ENCODE data around the gene ALOX12.
A peak's percentile ranks its signal among the peaks of the same experiment; 100 is the strongest.
"Not testable (repeated sequence)": the region's sequence is repeated elsewhere in the genome, so short reads cannot be mapped to it uniquely, and the experiment has no call there.

ALOX12 gene

GRCh38 chr17:7046127-7046724 is 50.4 kb downstream of the ALOX12 start:
- Histone ChIP-seq H3K27me3 (ENCODE audit: low read depth, low read length) (no peaks in the 10 kb centered on the region), H3K9ac (ENCODE audit: low read length) (peak overlapping the region; percentile 52), H3K27ac (ENCODE audit: low read length) (no peak overlapping the region)

GRCh38 chr17:7046725-7047397 is 51.0 kb downstream of the ALOX12 start:
- not testable (repeated sequence) for H4K20me1 ChIP-seq (ENCODE audit: insufficient read depth, low read length); H3K27me3 ChIP-seq (ENCODE audit: low read depth, low read length); H3K27ac ChIP-seq (ENCODE audit: low read length); H3K4me1 ChIP-seq (ENCODE audit: low read length); H3K36me3 ChIP-seq (replicated peaks; ENCODE audit: low read depth, low read length); H3K9me3 ChIP-seq (ENCODE audit: insufficient read depth, low read length); H3K79me2 ChIP-seq (ENCODE audit: low read length)
- peak overlapping the region; percentile 52 for H3K9ac ChIP-seq (ENCODE audit: low read length)
- H3K4me3 ChIP-seq (ENCODE audit: low read length), result peak overlapping the region; percentile 79
- peak overlapping the region; percentile 83 for H2AFZ ChIP-seq (ENCODE audit: low read depth, low read length)
- peak overlapping the region; percentile 96 for H3K4me2 ChIP-seq (ENCODE audit: low read length)

More at GRCh38 chr17:7046127-7046724, 50.4 kb downstream of the ALOX12 start:
- Histone ChIP-seq H3K4me1 (ENCODE audit: low read length) (peaks cover 9% of the 10 kb centered on the region; the same call in 1 of the 2 replicates), H4K20me1 (ENCODE audit: insufficient read depth, low read length) (no peaks in the 10 kb centered on the region), H3K9me3 (ENCODE audit: insufficient read depth, low read length) (no peaks in the 10 kb centered on the region), H3K79me2 (ENCODE audit: low read length) (no peaks in the 10 kb centered on the region), H3K36me3 (replicated peaks; ENCODE audit: low read depth, low read length) (no peaks in the 10 kb centered on the region), H3K4me2 (ENCODE audit: low read length) (peak overlapping the region; percentile 96), H3K4me3 (ENCODE audit: low read length) (peak overlapping the region; percentile 79), H2AFZ (ENCODE audit: low read depth, low read length) (peak overlapping the region; percentile 83)
- no peak for TF ChIP-seq EZH2phosphoT487 (IDR thresholded peaks at IDR 0.05; ENCODE audit: low read depth)
- TF ChIP-seq CTCF (IDR thresholded peaks at IDR 0.05; ENCODE audit: low read depth, low read length), result no peak

- no peak overlapping the region; the same call in 1 of the 2 replicates for H3K4me3 ChIP-seq (ENCODE audit: low read length)
- no peaks in the 10 kb centered on the region for H3K36me3 ChIP-seq (replicated peaks; ENCODE audit: low read depth, low read length)
- no peak overlapping the region for H3K9ac ChIP-seq (ENCODE audit: low read length)
- H3K9me3 ChIP-seq (ENCODE audit: insufficient read depth, low read length), result no peaks in the 10 kb centered on the region
- no peaks in the 10 kb centered on the region for H3K79me2 ChIP-seq (ENCODE audit: low read length)
- peaks cover 9% of the 10 kb centered on the region; the same call in 1 of the 2 replicates for H3K4me1 ChIP-seq (ENCODE audit: low read length)
- TF ChIP-seq CTCF (IDR thresholded peaks at IDR 0.05; ENCODE audit: low read depth, low read length), result no peak
- TF ChIP-seq EZH2phosphoT487 (IDR thresholded peaks at IDR 0.05; ENCODE audit: low read depth), result no peak
- H2AFZ ChIP-seq (ENCODE audit: low read depth, low read length), result no peak overlapping the region
- no peak overlapping the region for H3K27ac ChIP-seq (ENCODE audit: low read length)
- no peaks in the 10 kb centered on the region for H3K27me3 ChIP-seq (ENCODE audit: low read depth, low read length)
- peak overlapping the region; percentile 96; the same call in 1 of the 2 replicates for H3K4me2 ChIP-seq (ENCODE audit: low read length)
- H4K20me1 ChIP-seq (ENCODE audit: insufficient read depth, low read length), result no peaks in the 10 kb centered on the region
These were observed 51.7 kb downstream of the ALOX12 start for GRCh38 chr17:7047566-7047965.

- Histone ChIP-seq H4K20me1 (ENCODE audit: insufficient read depth, low read length) (no peaks in the 10 kb centered on the region), H3K4me1 (ENCODE audit: low read length) (peaks cover 9% of the 10 kb centered on the region; the same call in 1 of the 2 replicates), H3K27me3 (ENCODE audit: low read depth, low read length) (peaks cover 3% of the 10 kb centered on the region; the same call in 1 of the 2 replicates)
These were observed 53.1 kb downstream of the ALOX12 start for GRCh38 chr17:7048968-7049367.

GRCh38 chr17:7050583-7050982 is 54.7 kb downstream of the ALOX12 start:
- H3K4me3 ChIP-seq (ENCODE audit: low read length), result not testable (repeated sequence)

More at GRCh38 chr17:7048968-7049367, 53.1 kb downstream of the ALOX12 start:
- Histone ChIP-seq H3K9ac (ENCODE audit: low read length) (no peak overlapping the region), H3K4me3 (ENCODE audit: low read length) (no peak overlapping the region), H3K79me2 (ENCODE audit: low read length) (no peaks in the 10 kb centered on the region), H3K27ac (ENCODE audit: low read length) (no peak overlapping the region), H3K36me3 (replicated peaks; ENCODE audit: low read depth, low read length) (no peaks in the 10 kb centered on the region), H3K4me2 (ENCODE audit: low read length) (no peak overlapping the region), H3K9me3 (ENCODE audit: insufficient read depth, low read length) (no peaks in the 10 kb centered on the region), H2AFZ (ENCODE audit: low read depth, low read length) (no peak overlapping the region)
- TF ChIP-seq EZH2phosphoT487 (IDR thresholded peaks at IDR 0.05; ENCODE audit: low read depth), result no peak
- no peak for TF ChIP-seq CTCF (IDR thresholded peaks at IDR 0.05; ENCODE audit: low read depth, low read length)

More at GRCh38 chr17:7050583-7050982, 54.7 kb downstream of the ALOX12 start:
- H3K36me3 ChIP-seq (replicated peaks; ENCODE audit: low read depth, low read length); H3K4me2 ChIP-seq (ENCODE audit: low read length); H3K9me3 ChIP-seq (ENCODE audit: insufficient read depth, low read length); H3K27me3 ChIP-seq (ENCODE audit: low read depth, low read length); H3K79me2 ChIP-seq (ENCODE audit: low read length); H4K20me1 ChIP-seq (ENCODE audit: insufficient read depth, low read length); H3K4me1 ChIP-seq (ENCODE audit: low read length); H2AFZ ChIP-seq (ENCODE audit: low read depth, low read length); H3K27ac ChIP-seq (ENCODE audit: low read length); H3K9ac ChIP-seq (ENCODE audit: low read length): not testable (repeated sequence)
